ENCODE results near the gene HIVEP3.

DNA sequence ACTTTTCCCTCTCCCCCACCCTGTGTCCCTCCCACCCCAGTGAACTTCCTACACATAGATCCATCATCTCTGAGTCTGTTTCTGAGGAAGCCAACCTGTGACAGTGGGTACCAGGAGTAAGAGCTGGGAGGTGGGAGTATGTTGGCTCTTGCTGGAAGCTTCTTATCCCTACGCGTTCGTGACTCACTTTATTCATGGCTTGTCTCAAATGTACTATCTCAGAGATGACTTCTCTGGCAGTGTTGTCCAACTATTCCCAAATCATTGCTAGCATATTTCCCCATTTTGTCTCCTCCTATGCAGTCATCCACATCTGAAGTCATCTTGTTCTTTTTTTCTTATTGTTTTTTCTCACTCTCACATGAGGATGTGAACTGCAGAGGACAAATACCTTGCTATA lies 88.0 kb downstream of the HIVEP3 start:
- TF ChIP-seq TAF1 (IDR thresholded peaks at IDR 0.05; ENCODE audit: borderline replicate concordance, insufficient read depth, low read length): no peak
- TF ChIP-seq POLR2AphosphoS5 (IDR thresholded peaks at IDR 0.05; ENCODE audit: low read depth, low read length): no peak; the same call in 1 of the 2 replicates
